CMK (cell line): ENCODE results near the gene SLC12A9.
"Not testable (repeated sequence)": the region's sequence is repeated elsewhere in the genome, so short reads cannot be mapped to it uniquely, and the experiment has no call there.

Experiments used
- DNase-seq: peaks from one replicate; pipeline ENCODE4 v3.0.0-alpha.2; 2010; ENCODE audit warnings: low read depth

SLC12A9 gene

DNA sequence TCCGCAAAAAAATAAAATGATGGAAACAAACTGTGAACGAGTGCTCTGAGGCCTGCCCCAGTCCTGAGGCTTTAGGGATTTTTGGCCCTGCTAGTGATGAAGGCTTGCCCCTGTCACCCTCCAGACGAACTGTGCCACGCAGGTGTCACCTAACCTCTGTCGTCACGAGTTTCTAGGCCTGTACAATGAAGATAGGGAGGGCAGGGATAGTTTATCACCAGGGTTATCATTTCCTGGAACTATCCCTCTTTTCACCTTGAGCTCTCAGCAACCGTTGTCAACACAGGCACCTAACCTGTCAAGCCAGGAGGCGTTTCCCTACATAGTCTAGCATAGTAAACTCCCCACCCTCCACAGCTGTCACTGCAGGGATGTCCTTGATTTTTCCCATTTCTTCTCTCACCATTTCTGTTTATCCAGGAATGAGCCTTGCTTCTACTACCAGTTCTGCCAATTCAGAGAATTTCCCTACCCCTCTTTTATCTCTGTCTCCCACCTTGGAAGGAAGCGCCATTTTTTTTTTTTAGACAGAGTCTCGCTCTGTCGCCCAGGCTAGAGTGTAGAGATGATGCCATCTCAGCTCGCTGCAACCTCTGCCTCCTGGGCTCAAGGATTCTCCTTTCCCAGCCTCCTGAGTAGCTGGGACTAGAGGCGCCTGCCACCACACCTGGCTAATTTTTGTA, 45.4 kb downstream of the SLC12A9 start:
- no peak for DNase-seq

DNA sequence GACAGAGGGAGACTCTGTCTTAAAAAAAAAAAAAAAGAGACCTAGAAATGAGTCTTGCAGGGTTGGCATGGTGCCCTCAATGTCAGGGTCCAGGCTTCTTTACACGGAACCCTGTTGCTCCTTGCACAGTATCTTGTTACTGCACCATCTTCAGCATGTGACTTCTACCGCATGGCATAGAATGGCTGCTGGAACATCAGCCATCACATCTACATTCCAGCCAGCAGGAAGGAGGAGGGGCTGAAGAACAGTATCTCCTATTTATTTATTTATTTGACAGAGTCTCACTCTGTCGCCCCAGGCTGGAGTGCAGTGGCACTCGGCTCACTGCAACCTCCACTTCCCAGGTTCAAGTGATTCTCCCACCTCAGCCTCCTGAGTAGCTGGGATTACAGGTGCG, 46.9 kb downstream of the SLC12A9 start:
- DNase-seq, result no peak

DNA sequence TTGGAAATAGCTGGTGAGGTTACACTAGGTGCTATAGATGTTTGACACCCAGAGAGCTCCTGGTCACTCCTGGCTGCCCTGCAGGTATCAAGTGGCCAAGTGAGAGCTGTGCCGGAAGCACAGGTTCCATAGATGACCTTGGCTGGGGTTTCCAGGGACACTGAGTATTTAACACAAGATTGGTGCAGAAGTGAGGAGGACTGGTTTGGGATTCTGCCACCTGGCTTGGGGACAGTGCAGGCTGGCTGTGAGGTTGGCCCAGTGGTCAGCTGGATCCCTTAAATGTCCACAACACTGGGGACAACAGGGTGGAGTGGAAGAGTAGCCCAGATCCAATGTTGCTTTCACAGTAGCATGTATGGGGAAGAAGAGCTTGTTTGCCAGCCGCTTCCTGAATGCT, 48.5 kb downstream of the SLC12A9 start:
- DNase-seq, result no peak

DNA sequence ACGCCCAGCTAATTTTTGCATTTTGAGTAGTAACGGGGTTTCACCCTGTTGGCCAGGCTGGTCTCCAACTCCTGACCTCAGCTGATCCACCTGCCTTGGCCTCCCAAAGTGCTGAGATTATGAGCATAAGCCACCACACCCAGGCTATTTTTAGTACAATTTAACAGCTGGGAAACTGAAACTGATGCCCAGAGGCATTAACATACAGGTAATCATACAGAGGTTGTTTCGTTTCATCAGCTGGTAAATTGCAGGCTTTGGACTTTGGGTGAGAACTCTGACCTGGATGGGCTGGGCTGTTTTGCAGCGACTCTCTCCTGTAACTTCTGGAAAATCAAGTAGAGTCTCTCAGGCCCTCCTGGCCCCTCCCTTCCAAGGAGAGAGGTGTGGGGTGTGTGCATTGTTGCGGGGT, 49.4 kb downstream of the SLC12A9 start:
- no peak for DNase-seq

DNA sequence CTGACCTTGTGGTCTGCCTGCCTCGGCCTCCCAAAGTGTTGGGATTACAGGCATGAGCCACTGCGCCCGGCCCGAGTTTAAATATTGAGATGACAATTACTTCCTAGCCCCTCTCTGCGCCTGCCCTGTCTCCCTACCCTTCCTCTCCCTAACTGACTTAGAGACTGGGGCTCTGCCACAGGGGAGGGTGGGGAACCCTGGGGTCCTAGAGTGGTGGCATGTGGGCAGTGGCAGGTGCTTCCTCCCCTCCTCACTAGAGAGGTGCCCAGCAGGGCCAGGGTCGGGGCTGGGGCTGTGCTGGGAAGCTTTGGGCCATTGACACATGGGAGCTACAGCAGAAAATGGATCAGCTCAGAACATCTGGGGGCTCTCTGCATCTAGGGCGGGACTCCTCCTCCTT, 50.1 kb downstream of the SLC12A9 start:
- no peak for DNase-seq

DNA sequence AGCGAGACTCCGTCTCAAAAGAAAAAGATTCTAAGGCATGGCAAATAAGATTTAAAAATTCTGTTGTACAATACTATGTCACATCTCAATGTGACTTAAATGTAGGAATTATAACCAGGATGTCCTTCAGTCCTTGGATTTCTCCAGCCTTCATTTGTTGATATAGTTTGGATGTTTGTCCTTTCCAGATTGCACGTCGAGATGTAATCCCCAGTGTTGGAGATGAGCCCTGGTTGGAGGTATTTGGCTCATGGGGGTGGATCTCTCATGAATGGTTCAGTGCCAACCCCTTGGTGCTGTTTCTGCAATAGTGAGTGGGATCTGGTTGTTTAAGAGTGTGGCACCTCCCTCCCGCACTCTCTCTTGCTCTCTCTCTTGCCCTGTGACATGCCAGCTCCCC, 56.0 kb downstream of the SLC12A9 start:
- DNase-seq, result no peak

DNA sequence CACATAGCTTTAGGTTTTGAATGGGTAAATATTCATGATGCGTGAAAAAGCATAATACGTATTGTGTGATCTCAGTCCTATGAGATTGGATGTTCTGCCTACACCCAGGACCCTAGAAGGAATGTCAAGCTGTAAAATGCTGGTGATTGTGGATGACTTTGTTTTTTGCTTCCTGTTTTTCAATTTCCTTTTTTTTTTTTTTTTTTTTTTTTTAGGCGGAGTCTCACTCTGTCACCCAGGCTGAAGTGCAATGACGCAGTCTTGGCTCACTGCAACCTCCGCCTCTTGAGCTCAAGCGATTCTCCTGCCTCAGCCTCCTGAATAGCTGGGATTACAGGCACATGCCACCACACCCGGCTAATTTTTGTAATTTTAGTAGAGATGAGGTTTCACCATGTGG, 57.9 kb downstream of the SLC12A9 start:
- DNase-seq, result not testable (repeated sequence)

DNA sequence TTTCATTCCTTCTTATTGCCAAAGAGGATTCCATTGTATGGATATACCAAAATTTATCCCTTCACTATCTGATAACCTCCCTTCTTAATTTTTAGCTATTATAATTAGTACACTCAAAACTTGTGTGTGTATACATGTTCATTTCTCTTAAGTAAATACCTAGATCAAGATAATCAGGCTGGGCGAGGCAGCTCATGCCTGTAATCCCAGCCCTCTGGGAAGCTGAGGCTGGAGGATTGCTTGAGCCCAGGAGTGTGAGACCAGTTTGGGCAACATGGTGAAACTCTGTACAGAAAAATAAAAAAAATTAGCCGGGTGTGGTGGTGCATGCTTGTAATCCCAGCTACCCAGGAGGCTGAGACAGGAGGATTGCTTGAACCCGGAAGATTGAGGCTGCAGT, 59.0 kb downstream of the SLC12A9 start:
- no peak for DNase-seq

DNA sequence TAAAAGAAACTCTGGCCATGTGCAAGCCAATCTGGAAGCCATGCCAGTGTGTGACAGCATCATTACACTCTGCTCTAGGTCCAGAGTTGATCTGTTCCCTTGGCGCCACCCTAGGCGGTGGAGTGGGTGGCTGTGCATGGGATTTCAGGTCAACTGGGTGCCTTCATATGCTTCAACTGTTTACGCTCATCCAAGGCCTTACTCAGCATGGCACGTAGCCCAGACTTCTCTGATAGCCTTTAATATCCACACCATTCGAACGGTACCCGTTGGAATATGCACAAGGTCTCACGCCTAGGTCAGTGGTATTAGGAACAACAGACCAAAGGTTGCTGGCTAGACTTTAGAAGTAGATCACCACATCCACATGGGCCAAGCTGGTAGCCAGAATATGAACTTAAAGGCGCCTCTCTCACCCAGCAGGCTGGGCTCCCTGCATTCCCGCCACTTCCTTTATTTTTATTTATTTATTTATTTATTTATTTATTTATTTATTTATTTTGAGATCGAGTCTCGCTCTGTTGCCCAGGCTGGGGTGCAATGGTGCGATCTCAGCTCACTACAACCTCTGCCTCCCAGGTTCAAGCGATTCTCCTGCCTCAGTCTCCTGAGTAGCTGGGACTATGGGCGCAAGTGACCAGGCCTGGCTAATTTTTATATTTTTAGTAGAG, 61.8 kb downstream of the SLC12A9 start:
- no peak for DNase-seq

DNA sequence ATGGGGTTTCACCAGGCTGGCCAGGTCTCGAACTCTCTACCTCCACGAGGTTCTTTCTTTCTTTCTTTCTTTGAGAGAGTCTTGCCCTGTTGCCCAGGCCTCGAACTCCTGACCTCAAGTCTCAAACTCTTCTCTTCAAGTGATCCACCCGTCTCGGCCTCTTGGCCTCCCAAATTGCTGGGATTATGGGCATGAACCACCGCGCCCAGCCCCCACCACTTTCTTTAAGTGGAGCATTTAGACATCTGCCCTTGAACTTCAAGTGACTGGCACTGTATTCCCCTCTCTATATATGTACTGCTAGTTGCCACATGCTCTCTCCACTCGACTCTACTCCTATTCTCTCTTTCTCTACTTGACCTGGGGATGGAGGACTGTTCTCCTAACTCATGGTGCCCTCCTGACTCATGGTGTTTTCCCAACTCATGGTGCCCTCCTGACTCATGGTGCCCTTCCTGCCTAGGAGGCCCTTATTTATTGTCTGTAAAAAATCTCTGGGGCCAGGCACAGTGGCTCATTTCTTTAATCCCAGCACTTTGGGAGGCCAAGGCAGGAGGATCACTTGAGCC, 62.5 kb downstream of the SLC12A9 start:
- DNase-seq, result no peak
